PFSK-1 (cell line): ENCODE results near the gene STAC2.

Experiments
- FOXP2 ChIP-seq: optimal IDR thresholded peaks from 2 replicates; pipeline ENCODE3; 2011; ENCODE audit warnings: borderline replicate concordance, control low read depth, inconsistent platforms; ENCODE audit not compliant: insufficient read depth; ENCODE audit errors: extremely low read length, extremely low read depth
- POLR2AphosphoS5 ChIP-seq: IDR thresholded peaks from 2 replicates; pipeline ENCODE4 v1.6.1; 2012; ENCODE audit warnings: low read depth, mild to moderate bottlenecking, control low read depth, low read length, moderate library complexity
- REST ChIP-seq, 2 experiments: IDR thresholded peaks; 2 replicates each; pipeline versions ENCODE4 v1.6.1 to v1.8.0; 2011 to 2012; ENCODE audit warnings: low read depth in 2 of 2, low read length in 2 of 2, control low read depth in 1 of 2, inconsistent platforms in 1 of 2, mild to moderate bottlenecking in 1 of 2, moderate library complexity in 1 of 2; ENCODE audit not compliant: insufficient read depth in 1 of 2
- SIN3A ChIP-seq: IDR thresholded peaks from 2 replicates; pipeline ENCODE4 v1.6.1; 2012; ENCODE audit warnings: mild to moderate bottlenecking, low read length, moderate library complexity, borderline replicate concordance; ENCODE audit not compliant: insufficient read depth
- TAF1 ChIP-seq: IDR thresholded peaks from 2 replicates; pipeline ENCODE4 v1.6.1; 2012; ENCODE audit warnings: low read length, control low read depth, borderline replicate concordance; ENCODE audit not compliant: insufficient read depth

GRCh38 chr17:39165841-39166349, 59.9 kb downstream of the STAC2 start, which contains the start of gene ARL5C:
- TF ChIP-seq POLR2AphosphoS5 (no peak), SIN3A (no peak), REST (IDR thresholded peaks at IDR 0.05; ENCODE audit: insufficient read depth in 1 of 2, low read depth in 2 of 2, low read length in 2 of 2) (no peak), TAF1 (no peak), FOXP2 (no peak)
